Body of pancreas (tissue), 4 donors: Measurements from ENCODE around the gene RREB1. TPM values are rescaled to one million over a fixed set of nuclear protein-coding genes. Genes with fewer than 3 reads are reported as not detected.
"Not testable (repeated sequence)": the region's sequence is repeated elsewhere in the genome, so short reads cannot be mapped to it uniquely, and the experiment has no call there.

ENCODE experiments used
- ATAC-seq: fragments of 150-250 bp; one replicate; pipeline ENCODE4 v1.9.1; 2016
- DNase-seq, 4 donors: peaks; one replicate each; pipeline ENCODE4 v3.0.0-alpha.2; 2019
- H3K27ac ChIP-seq, 4 donors: fragments of 200-600 bp; sonication (generic); 1 replicate in 3 of 4; 2 replicates in 1 of 4; pipeline versions ENCODE4 v1.5.1 to v1.6.1; 2016 to 2019; ENCODE audit warnings: mild to moderate bottlenecking in 1 of 4, mixed read lengths in 1 of 4, moderate library complexity in 1 of 4
- H3K27me3 ChIP-seq, 2 donors: fragments of 200-600 bp; sonication (generic); one replicate each; pipeline ENCODE4 v1.6.0; 2016; ENCODE audit warnings: mild to moderate bottlenecking in 1 of 2
- H3K36me3 ChIP-seq, 2 donors: fragments of 200-600 bp; sonication (generic); replicated peaks in 1 of 2; 2 replicates each; pipeline ENCODE4 v1.5.1; 2016; ENCODE audit warnings: low read depth in 2 of 2; ENCODE audit not compliant: insufficient read depth in 1 of 2
- H3K4me1 ChIP-seq: fragments of 200-600 bp; sonication (generic); one replicate; pipeline ENCODE4 v1.6.0; 2016
- H3K4me3 ChIP-seq, 2 donors: fragments of 200-600 bp; sonication (generic); 1 replicate in 1 of 2; 2 replicates in 1 of 2; pipeline ENCODE4 v1.5.1; 2016 to 2019
- H3K9me3 ChIP-seq, 3 donors: fragments of 200-600 bp; sonication (generic); 1 replicate in 2 of 3; 2 replicates in 1 of 3; pipeline ENCODE4 v1.5.1; 2016
- CTCF ChIP-seq, 7 experiments: fragments of 450-650 bp in 4 of 7; fragments of 200-600 bp in 3 of 7; sonication (generic) in 3 of 7; IDR thresholded peaks; one replicate each; pipeline ENCODE4 v1.5.1; 2016 to 2019; ENCODE audit warnings: antibody characterized with exemption in 7 of 7
- POLR2A ChIP-seq, 3 donors: fragments of 450-650 bp; IDR thresholded peaks; one replicate each; pipeline ENCODE4 v1.6.1; 2016; ENCODE audit warnings: antibody characterized with exemption in 3 of 3, mild to moderate bottlenecking in 2 of 3
- WGBS, 2 donors: methylation state at CpG; one replicate each; pipeline ENCODE4 v1.1.5; 2017; 5-methylcytosine and 5-hydroxymethylcytosine counted together
- intact Hi-C: fragments of 100-400 bp; cut with DNase I; formaldehyde crosslinking; loops from one replicate; pipeline ENCODE4 v1.15.1; 2023
- total RNA-seq, 2 donors: library from RNA; depleted of rRNA; stranded (reverse); fragments of >200 nt; gene quantifications; one replicate each; pipeline ENCODE4 v1.1.0, GENCODE V29; 2016

The RREB1 gene
- total RNA-seq, 2 donors from 2014 or later: 33.5 to 44.8 TPM

- TF ChIP-seq CTCF (IDR thresholded peaks at IDR 0.05): no peak
- no peak for TF ChIP-seq POLR2A (IDR thresholded peaks at IDR 0.05)
- Histone ChIP-seq H3K4me3 (no peak overlapping the region), H3K9me3 (no peaks in the 10 kb centered on the region), H3K27me3 (no peaks in the 10 kb centered on the region), H3K27ac (no peak overlapping the region), H3K4me1 (peaks cover 31% of the 10 kb centered on the region), H3K36me3 (no peaks in the 10 kb centered on the region)
- intact Hi-C loops: no loop called here
- WGBS, 2 donors: 76% methylated on average over 16 to 17 of the region's 17 CpGs
- DNase-seq: peak in 1 of 4 donors; percentile 7
- ATAC-seq: no peak
Observed at GRCh38 chr6:7264686-7265384, 157.1 kb downstream of the RREB1 start.

- ATAC-seq, H3K4me3 ChIP-seq, H3K27ac ChIP-seq, DNase-seq, H3K27me3 ChIP-seq, intact Hi-C loops, H3K9me3 ChIP-seq, H3K36me3 ChIP-seq: not testable (repeated sequence)
- H3K4me1 ChIP-seq: peaks cover 34% of the 10 kb centered on the region
- WGBS, 2 donors: 90 to 96% methylated on average over 7 of the region's 7 CpGs
Observed at GRCh38 chr6:7265385-7265726, 157.6 kb downstream of the RREB1 start.

DNA sequence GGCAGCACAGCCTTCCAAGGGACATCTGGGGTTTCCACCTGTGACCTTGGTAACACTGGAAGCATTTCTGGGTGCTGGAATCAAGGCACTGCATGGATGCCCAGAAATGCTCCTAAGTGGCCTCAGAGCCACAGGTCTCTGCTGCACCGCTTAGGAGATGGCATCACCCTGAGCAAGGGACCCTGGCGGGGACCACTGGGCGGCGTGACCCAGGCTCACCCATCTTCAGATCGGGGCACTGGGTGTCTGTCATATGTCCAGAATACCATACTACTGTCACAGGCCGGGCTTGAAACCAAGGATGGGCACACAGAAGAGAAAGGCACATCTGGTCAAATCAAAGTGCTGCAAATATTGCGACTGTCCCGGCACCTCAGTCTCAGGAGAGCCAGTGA is 159.3 kb downstream of the RREB1 start:
- Histone ChIP-seq H3K27me3 (no peaks in the 10 kb centered on the region), H3K9me3 (no peaks in the 10 kb centered on the region), H3K4me1 (peaks cover 33% of the 10 kb centered on the region), H3K4me3 (no peak overlapping the region), H3K36me3 (no peaks in the 10 kb centered on the region), H3K27ac (peak overlapping the region in 3 of 4 donors; percentile 49 to 73 (median 49))
- no peak for TF ChIP-seq POLR2A (IDR thresholded peaks at IDR 0.05)
- TF ChIP-seq CTCF (IDR thresholded peaks at IDR 0.05): no peak
- intact Hi-C loops: no loop called here
- ATAC-seq (no peak), DNase-seq (no peak)
- WGBS, 2 donors: 93 to 94% methylated on average over 6 to 8 of the region's 8 CpGs

GRCh38 chr6:7267466-7268091 is 159.8 kb downstream of the RREB1 start:
- intact Hi-C loops: no loop called here
- Histone ChIP-seq H3K4me3 (no peak overlapping the region), H3K4me1 (peaks cover 31% of the 10 kb centered on the region), H3K27ac (peak overlapping the region; percentile 49 to 73 (median 60)), H3K27me3 (no peaks in the 10 kb centered on the region), H3K36me3 (no peaks in the 10 kb centered on the region), H3K9me3 (no peaks in the 10 kb centered on the region)
- no peak for TF ChIP-seq CTCF (IDR thresholded peaks at IDR 0.05)
- TF ChIP-seq POLR2A (IDR thresholded peaks at IDR 0.05): no peak
- peak; percentile 89 to 96 (median 92) for DNase-seq
- ATAC-seq: peak; percentile 69
- 37 to 43% methylated on average over 11 to 13 of the region's 13 CpGs for WGBS, 2 donors

DNA sequence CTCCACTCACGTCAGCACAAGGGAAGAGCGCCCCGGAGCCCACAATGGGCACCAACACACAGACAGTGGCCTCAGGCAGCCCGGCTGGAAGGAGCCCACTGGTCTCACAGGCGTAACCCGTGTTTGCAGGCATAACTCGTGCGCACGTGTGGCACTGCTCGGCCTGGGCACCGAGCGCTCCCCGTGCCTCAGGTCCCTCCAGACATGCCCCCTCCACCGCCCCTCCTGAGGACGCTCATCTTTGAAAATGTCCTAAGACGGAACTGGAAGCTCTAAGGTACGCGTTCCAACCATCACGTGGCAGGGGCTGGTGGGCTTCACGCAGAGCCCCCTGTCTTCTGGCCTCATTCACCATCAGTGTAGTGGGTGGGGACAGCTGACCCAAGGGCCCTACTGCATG is 160.6 kb downstream of the RREB1 start:
- no peaks in the 10 kb centered on the region for H3K36me3 ChIP-seq
- H3K9me3 ChIP-seq: no peaks in the 10 kb centered on the region
- no peaks in the 10 kb centered on the region for H3K27me3 ChIP-seq
- TF ChIP-seq POLR2A (IDR thresholded peaks at IDR 0.05): no peak
- TF ChIP-seq CTCF (IDR thresholded peaks at IDR 0.05): no peak
- H3K27ac ChIP-seq: peak overlapping the region in 3 of 4 donors; percentile 49 to 73 (median 49)
- WGBS, 2 donors: 87 to 94% methylated on average over 3 to 20 of the region's 20 CpGs
- DNase-seq (no peak), ATAC-seq (no peak)
- H3K4me3 ChIP-seq: no peak overlapping the region
- peaks cover 31% of the 10 kb centered on the region for H3K4me1 ChIP-seq
- intact Hi-C loops: no loop called here
